Measurements from ENCODE around the gene RBP7.

Gene RBP7

GRCh38 chr1:10032590-10033358 lies 35.7 kb downstream of the RBP7 start, which contains the start of gene UBE4B:
TSS of gene UBE4B (plus strand) at chr1:10032958. CDS start at chr1:10033671, 713 bp downstream.
- DNase-seq = peak; percentile 99

GRCh38 chr1:10033359-10033845 lies 36.4 kb downstream of the RBP7 start:
- DNase-seq = no peak

GRCh38 chr1:10042746-10043145 lies 45.7 kb downstream of the RBP7 start:
- DNase-seq = no peak

GRCh38 chr1:10045480-10046355 lies 48.7 kb downstream of the RBP7 start:
- no peak for DNase-seq

- no peak for DNase-seq
These were observed 49.5 kb downstream of the RBP7 start for GRCh38 chr1:10046356-10047085.

GRCh38 chr1:10048601-10049000 lies 51.6 kb downstream of the RBP7 start:
- DNase-seq = no peak

- DNase-seq = no peak
These were observed 53.6 kb downstream of the RBP7 start for GRCh38 chr1:10050611-10051010.

- no peak for DNase-seq
These were observed 54.6 kb downstream of the RBP7 start for GRCh38 chr1:10051656-10052055.

- no peak for DNase-seq
These were observed 55.3 kb downstream of the RBP7 start for GRCh38 chr1:10052347-10052746.

- no peak for DNase-seq
These were observed 57.4 kb downstream of the RBP7 start for GRCh38 chr1:10054465-10054864.

- DNase-seq = no peak
These were observed 59.6 kb downstream of the RBP7 start for GRCh38 chr1:10056599-10056987.

GRCh38 chr1:10057343-10057742 lies 60.3 kb downstream of the RBP7 start:
- DNase-seq = no peak

- DNase-seq = no peak
These were observed 60.8 kb downstream of the RBP7 start for GRCh38 chr1:10057796-10058195.

- DNase-seq = no peak
These were observed 62.3 kb downstream of the RBP7 start for GRCh38 chr1:10059342-10059718.

GRCh38 chr1:10060311-10061100 lies 63.5 kb downstream of the RBP7 start:
- DNase-seq = no peak

- DNase-seq = no peak
These were observed 64.2 kb downstream of the RBP7 start for GRCh38 chr1:10061276-10061675.

- DNase-seq = no peak
These were observed 66.8 kb downstream of the RBP7 start for GRCh38 chr1:10063878-10064277.

- DNase-seq = no peak
These were observed 67.7 kb downstream of the RBP7 start for GRCh38 chr1:10064416-10065343.

- DNase-seq = no peak
These were observed 68.3 kb downstream of the RBP7 start for GRCh38 chr1:10065344-10065685.
